NCI-H2196 treated with DMSO at 0.1 percent for 48 hours (cell line): ENCODE data around the gene TSPAN11.

Experiments
- DNase-seq: peaks from one replicate; lab custom pipeline; 2025; ENCODE audit not compliant: unreplicated experiment; lab: John Stamatoyannopoulos, UW

Gene TSPAN11

GRCh38 chr12:30910038-30910350 lies 16.6 kb upstream of the TSPAN11 start:
- DNase-seq, result no peak

- no peak for DNase-seq
Measured at GRCh38 chr12:30911207-30911606, 15.3 kb upstream of the TSPAN11 start.

DNA sequence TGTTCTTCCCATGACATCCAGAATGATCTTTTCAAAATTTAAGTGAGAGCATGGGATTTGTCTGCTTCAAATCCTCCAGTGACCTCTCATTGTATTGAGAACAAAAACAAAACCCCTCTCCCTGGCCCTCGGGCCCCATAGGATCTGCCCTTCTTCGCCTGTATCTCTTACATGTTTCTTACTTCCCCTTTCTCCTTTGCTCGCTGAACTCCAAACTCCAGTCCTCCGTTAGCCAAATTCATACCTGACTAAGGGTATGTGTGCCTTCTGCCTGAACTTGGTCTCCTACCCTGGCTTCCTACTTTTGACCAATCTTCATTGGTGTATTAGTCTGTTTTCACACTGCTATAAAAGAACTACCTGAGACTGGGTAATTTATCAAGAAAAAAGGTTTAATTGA lies 13.2 kb upstream of the TSPAN11 start:
- no peak for DNase-seq

GRCh38 chr12:30914986-30915591 lies 11.5 kb upstream of the TSPAN11 start:
- DNase-seq, result no peak

DNA sequence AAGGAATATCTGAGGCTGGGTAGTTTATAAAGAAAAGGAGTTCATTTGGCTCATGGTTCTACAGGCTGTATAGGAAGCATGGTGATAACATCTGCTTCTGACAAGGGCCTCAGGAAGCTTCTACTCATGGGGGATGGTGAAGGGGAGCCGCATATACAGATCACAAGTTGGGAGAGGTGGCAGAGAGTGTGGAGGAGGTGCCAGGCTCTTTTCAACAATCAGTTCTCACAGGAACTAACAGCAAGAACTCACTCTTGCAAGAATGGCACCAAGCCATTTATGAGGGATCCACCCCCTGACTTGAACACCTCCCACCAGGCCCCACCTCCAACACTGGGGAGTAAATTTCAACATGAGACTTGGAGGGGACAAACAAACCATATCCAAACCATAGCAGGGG lies 3.5 kb upstream of the TSPAN11 start:
- no peak for DNase-seq

DNA sequence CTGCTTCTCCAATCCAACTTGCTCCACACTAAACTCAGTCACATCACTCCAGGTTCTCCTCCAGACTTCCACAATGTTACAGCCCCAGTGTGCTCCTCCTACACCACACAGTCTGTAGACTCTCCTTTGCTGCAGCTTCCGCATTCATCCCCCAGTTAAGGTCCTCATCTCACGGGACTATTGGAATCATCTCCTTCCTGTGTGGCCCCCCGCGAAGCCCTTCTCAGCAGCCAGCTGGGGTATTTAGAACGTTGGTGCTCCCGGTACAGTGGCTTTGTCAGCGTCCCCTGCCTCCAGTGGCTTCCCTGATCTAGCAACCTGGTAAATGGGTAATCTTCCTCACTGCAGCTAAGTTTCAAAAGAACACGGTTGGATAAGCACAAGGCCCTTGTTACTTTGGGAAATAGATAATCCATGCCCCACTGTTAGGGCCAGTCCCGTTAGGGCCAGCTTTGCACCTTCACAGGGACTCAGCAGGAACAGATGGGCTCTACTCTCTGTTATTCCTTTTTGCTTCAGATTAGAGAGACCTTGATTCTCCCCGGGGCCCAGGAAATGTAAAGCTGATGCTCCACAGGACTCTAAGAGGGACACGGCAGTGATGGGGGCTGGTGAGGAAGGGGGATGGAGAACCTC lies 823 bp upstream of the TSPAN11 start:
- DNase-seq, result no peak

- DNase-seq, result no peak
Measured at GRCh38 chr12:30927222-30927611, 669 bp downstream of the TSPAN11 start.

GRCh38 chr12:30928356-30929244 lies 2.1 kb downstream of the TSPAN11 start:
- DNase-seq, result no peak

GRCh38 chr12:30930238-30930637 lies 3.7 kb downstream of the TSPAN11 start:
- DNase-seq, result no peak

GRCh38 chr12:30930641-30931040 lies 4.1 kb downstream of the TSPAN11 start:
- DNase-seq, result no peak

GRCh38 chr12:30932881-30933280 lies 6.3 kb downstream of the TSPAN11 start:
- no peak for DNase-seq

GRCh38 chr12:30934811-30935210 lies 8.3 kb downstream of the TSPAN11 start:
- no peak for DNase-seq

DNA sequence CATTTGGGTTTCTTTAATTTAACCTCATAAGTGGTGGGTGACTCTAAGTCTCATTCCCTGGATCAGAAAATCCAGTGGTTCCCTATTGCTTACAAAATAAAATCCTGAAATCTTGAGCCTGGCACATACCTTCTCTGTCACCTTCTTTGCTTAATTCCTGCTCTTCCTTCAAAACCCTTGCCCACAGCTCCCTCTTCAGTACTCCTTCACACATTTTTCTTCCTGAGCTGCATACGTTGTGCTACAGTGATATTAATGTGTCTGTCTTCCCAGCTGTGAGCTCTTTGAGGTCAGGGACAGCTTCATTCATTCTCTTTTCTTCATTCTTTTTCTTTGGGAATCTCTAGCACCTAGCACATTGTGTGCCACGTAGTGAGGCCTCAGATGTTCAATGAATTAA lies 9.5 kb downstream of the TSPAN11 start:
- DNase-seq, result no peak

- DNase-seq, result peak; percentile 21
Measured at GRCh38 chr12:30939234-30939633, 12.7 kb downstream of the TSPAN11 start.

- no peak for DNase-seq
Measured at GRCh38 chr12:30942486-30942885, 15.9 kb downstream of the TSPAN11 start.

DNA sequence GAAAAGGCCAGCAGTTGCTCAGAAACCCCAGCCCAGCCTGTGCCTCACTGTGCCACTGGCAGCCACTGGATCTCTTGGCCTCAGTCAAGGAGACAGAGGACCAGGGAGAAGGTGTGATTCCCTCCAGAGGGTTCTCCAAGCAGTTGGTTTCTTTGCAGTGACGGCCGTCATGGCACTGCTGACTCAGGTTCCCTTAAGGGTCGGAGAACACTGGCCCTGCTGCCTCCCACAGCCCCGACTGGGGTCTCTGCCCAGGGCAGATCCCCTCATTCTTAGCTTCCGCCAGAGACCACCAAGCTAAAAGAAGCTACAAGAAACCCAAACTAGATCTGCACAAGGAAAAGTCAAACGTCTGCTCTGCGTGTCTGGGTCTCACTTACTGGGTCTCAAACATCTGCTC lies 16.4 kb downstream of the TSPAN11 start:
- no peak for DNase-seq

DNA sequence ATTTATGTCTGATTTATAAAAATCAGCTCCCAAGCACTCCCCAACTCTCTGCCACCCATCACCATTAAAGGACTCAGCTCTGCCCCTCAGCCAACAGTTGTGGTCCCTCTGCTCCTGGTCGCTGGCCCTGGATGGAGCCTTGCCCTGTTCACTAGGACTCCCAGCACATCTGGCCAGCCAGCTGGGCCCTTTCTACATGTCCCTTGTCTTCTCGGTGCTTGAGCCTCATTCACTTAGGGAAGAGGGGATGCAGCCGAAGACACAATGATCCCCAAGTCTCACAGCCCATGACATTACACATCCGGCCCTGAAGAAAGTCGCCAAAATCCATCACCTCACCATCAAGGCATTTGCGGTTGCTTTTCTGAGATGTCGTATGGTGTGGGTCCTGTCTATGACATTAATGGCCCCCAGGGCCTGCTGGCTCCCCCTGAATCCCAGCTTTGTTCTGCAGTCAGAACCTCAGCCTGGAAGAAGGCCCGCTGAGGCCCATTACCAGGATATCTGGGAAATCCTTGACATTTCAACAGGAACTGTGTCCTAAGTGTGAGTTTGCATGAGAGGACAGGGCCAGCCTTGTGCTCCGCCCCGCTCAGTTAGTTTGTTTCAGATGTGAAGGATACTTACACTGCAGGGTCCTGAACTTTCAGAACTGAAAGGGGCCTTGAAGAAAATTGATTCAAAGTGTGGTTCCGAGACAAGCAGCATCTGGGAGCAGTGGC lies 19.1 kb downstream of the TSPAN11 start:
- no peak for DNase-seq

DNA sequence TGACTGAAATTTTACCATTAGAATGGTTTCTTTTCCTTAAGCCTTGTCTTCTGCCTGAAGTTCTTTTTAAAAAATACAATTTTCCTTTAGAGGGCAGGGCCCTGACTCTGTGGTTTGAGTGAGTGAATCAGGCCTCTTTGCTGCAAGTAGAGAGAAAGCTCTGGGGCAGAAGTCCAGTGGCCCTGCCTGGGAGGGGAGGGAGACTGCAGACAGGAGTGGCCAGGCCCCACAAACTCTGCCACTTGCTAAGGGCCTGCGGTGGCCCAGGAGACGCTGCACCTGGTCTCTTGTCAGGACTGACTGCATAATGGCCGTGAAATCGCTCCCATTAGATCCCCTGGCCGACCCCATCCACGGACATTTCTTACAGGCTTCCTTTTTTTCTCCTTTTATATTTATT lies 25.5 kb downstream of the TSPAN11 start:
- no peak for DNase-seq

GRCh38 chr12:30953257-30953656 lies 26.7 kb downstream of the TSPAN11 start:
- no peak for DNase-seq

DNA sequence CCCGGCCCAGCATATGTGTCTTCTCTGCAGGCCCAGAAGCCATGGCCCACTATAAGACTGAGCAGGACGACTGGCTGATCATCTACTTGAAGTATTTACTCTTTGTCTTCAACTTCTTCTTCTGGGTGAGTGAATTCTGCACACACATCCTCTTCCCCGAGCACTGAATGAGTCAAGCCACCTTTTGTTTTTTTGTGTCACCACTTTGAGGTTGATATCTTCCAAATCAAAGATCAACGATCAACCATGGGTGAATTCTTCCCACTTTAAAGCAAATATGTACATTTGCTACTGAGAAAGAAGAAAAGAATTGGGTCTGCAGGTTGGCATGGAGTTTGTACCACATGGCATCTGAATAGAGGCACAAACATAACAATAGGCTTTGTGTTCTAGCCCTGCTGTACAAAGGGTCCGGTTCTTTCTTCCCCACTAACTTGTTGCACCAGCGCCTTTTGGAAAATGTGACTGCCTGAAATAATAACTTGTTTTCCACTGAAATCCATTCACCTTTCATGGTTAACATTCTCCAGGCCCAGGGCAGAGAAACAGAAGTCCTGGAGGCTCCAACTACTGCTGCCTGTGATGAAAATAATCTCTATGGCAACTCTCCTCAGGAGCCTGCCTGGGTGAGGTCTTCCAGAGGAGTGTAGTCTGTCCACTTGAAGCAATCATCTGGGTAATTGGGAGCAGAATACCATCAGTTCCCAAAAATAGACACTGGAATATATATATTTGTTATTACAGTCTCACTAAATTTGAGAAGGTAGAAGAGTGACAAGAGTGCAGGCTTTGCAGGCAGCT lies 27.6 kb downstream of the TSPAN11 start:
- no peak for DNase-seq

GRCh38 chr12:30955214-30955613 lies 28.7 kb downstream of the TSPAN11 start:
- DNase-seq, result no peak
